Endothelial cell of umbilical vein (primary cell): ENCODE data around the gene ESRRA. TPM values are rescaled to one million over a fixed set of nuclear protein-coding genes. Genes with fewer than 3 reads are reported as not detected.

Experiments
- BruUV-seq: library from RNA; stranded (reverse); fragments of 400-500 nt; replicated peaks from 2 replicates; lab custom pipeline; 2021; lab: Mats Ljungman, UMichigan
- CTCF ChIA-PET: fragments of 300-600, 350-600 bp; sonication (Branson Sonifier 250); formaldehyde crosslinking; loops from one replicate; lab custom pipeline; 2021; ENCODE audit warnings: antibody characterized with exemption, inconsistent platforms; lab: Charles Lee
- POLR2A ChIA-PET: fragments of 300-600, 350-600 bp; sonication (Branson Sonifier 250); formaldehyde crosslinking; loops from one replicate; lab custom pipeline; 2021; ENCODE audit warnings: antibody characterized with exemption, inconsistent platforms; lab: Charles Lee
- DNase-seq: peaks from one replicate; pipeline ENCODE4 v3.0.0-alpha.2; 2011; ENCODE audit warnings: low read depth, low spot score
- FAIRE-seq: peaks from 2 replicates; lab custom pipeline; 2011; peaks lifted over from hg19 to GRCh38; lab: Jason Lieb, UNC
- H2AFZ ChIP-seq: 2 replicates; pipeline ENCODE4 v1.6.0; 2012; ENCODE audit warnings: low read depth, low read length, control low read depth, inconsistent platforms
- H3K27ac ChIP-seq: 2 replicates; pipeline ENCODE4 v1.5.1; 2011; ENCODE audit warnings: low read depth, mild to moderate bottlenecking, control low read depth, low read length, moderate library complexity; ENCODE audit not compliant: insufficient read depth
- H3K27me3 ChIP-seq, 2 experiments: 2 replicates each; pipeline versions ENCODE4 v1.6.0 to v1.6.1; 2011; ENCODE audit warnings: low read length in 2 of 2, mixed read lengths in 1 of 2; ENCODE audit not compliant: control insufficient read depth in 2 of 2, insufficient read depth in 2 of 2
- H3K36me3 ChIP-seq, 2 experiments: 2 replicates in 1 of 2; 3 replicates in 1 of 2; pipeline ENCODE4 v1.5.1; 2011; ENCODE audit warnings: low read length in 2 of 2, mild to moderate bottlenecking in 1 of 2, moderate library complexity in 1 of 2; ENCODE audit not compliant: control insufficient read depth in 2 of 2, insufficient read depth in 2 of 2; ENCODE audit errors: extremely low read depth in 1 of 2
- H3K4me1 ChIP-seq: 3 replicates; pipeline ENCODE4 v1.5.1; 2011; ENCODE audit warnings: mild to moderate bottlenecking, low read length; ENCODE audit not compliant: control insufficient read depth, insufficient read depth; ENCODE audit errors: extremely low read depth
- H3K4me2 ChIP-seq: 2 replicates; pipeline ENCODE4 v1.6.1; 2011; ENCODE audit warnings: low read length, control low read depth, mixed read lengths; ENCODE audit not compliant: insufficient read depth
- H3K4me3 ChIP-seq, 3 experiments: fragments of 200-600 bp in 1 of 3; sonication (generic), shearing (Covaris generic) in 1 of 3; replicated peaks in 1 of 3; 2 replicates each; pipeline ENCODE4 v1.5.1; 2011 to 2016; ENCODE audit warnings: control low read depth in 3 of 3, low read length in 3 of 3, mild to moderate bottlenecking in 2 of 3, inconsistent platforms in 1 of 3, low read depth in 1 of 3, moderate library complexity in 1 of 3; ENCODE audit not compliant: insufficient read depth in 1 of 3
- H3K79me2 ChIP-seq: 2 replicates; pipeline ENCODE4 v1.6.0; 2012; ENCODE audit warnings: low read length, inconsistent platforms; ENCODE audit not compliant: control insufficient read depth, insufficient read depth
- H3K9ac ChIP-seq: replicated peaks from 2 replicates; pipeline ENCODE3; 2011; ENCODE audit warnings: low read length, control low read depth; ENCODE audit not compliant: insufficient read depth; ENCODE audit errors: extremely low read depth
- H3K9me1 ChIP-seq: replicated peaks from 3 replicates; pipeline ENCODE4 v1.6.0; 2011; ENCODE audit warnings: mild to moderate bottlenecking, low read length; ENCODE audit not compliant: control insufficient read depth, insufficient read depth; ENCODE audit errors: extremely low read depth
- H3K9me3 ChIP-seq: replicated peaks from 2 replicates; pipeline ENCODE4 v1.5.1; 2012; ENCODE audit warnings: low read length, inconsistent platforms; ENCODE audit not compliant: control insufficient read depth, insufficient read depth
- H4K20me1 ChIP-seq: replicated peaks from 2 replicates; pipeline ENCODE3; 2011; ENCODE audit warnings: mild to moderate bottlenecking, low read length; ENCODE audit not compliant: control insufficient read depth, insufficient read depth; ENCODE audit errors: extremely low read depth
- CTCF ChIP-seq, 2 donors: IDR thresholded peaks; 1 replicate in 1 of 2; 2 replicates in 1 of 2; pipeline ENCODE4 v1.5.1; 2011; ENCODE audit warnings: low read length in 2 of 2, mild to moderate bottlenecking in 2 of 2, moderate library complexity in 2 of 2, control low read depth in 1 of 2, inconsistent platforms in 1 of 2, low read depth in 1 of 2; ENCODE audit not compliant: insufficient read depth in 1 of 2; ENCODE audit errors: extremely low read depth in 1 of 2
- EZH2 ChIP-seq: IDR thresholded peaks from 2 replicates; pipeline ENCODE4 v1.6.1; 2012; ENCODE audit warnings: borderline replicate concordance, low read depth, mild to moderate bottlenecking, moderate library complexity, low read length, inconsistent platforms; ENCODE audit not compliant: severe bottlenecking
- FOS ChIP-seq: IDR thresholded peaks from 2 replicates; pipeline ENCODE4 v1.6.1; 2011; ENCODE audit warnings: mild to moderate bottlenecking, low read length, moderate library complexity, borderline replicate concordance; ENCODE audit not compliant: insufficient read depth
- GATA2 ChIP-seq: IDR thresholded peaks from 2 replicates; pipeline ENCODE4 v1.7.0; 2011; ENCODE audit warnings: low read depth, mild to moderate bottlenecking, moderate library complexity, mixed read lengths, low read length; ENCODE audit not compliant: insufficient read length, insufficient read depth
- JUN ChIP-seq: IDR thresholded peaks from 2 replicates; pipeline ENCODE4 v1.6.1; 2011; ENCODE audit warnings: borderline replicate concordance, low read depth; ENCODE audit not compliant: insufficient read length, insufficient read depth
- MYC ChIP-seq: IDR thresholded peaks from one replicate; pipeline ENCODE4 v1.6.1; 2011; ENCODE audit warnings: mild to moderate bottlenecking, low read depth, low read length
- POLR2A ChIP-seq: IDR thresholded peaks from 2 replicates; pipeline ENCODE4 v1.6.1; 2012; ENCODE audit warnings: low read depth, mild to moderate bottlenecking, control low read depth, low read length
- POLR2AphosphoS5 ChIP-seq: IDR thresholded peaks from 2 replicates; pipeline ENCODE4 v1.6.1; 2012; ENCODE audit warnings: low read depth, mild to moderate bottlenecking, control low read depth, low read length, moderate library complexity; ENCODE audit not compliant: insufficient read depth
- dilution Hi-C: fragments of 300-500 bp; cut with MboI; formaldehyde crosslinking; loops from one replicate; pipeline ENCODE4 v1.15.0; 2019; ENCODE audit warnings: low sequenced_read_pairs; ENCODE audit not compliant: extremely low pct_ligation_motif_present
- intact Hi-C: fragments of 100-400 bp; cut with micrococcal nuclease; formaldehyde crosslinking; loops from one replicate; pipeline ENCODE4 v1.10.0; 2022
- polyA plus RNA-seq, 4 experiments: library from polyadenylated mRNA; depleted of rRNA in 3 of 4; stranded (reverse) in 3 of 4; unstranded in 1 of 4; fragments of >200 nt; gene quantifications; 2 replicates each; pipeline versions ENCODE4 v1.2.1 to v1.2.3, GENCODE V29; 2011 to 2012; ENCODE audit warnings: missing spikeins in 1 of 4
- total RNA-seq: library from RNA; stranded (reverse); gene quantifications from 2 replicates; pipeline ENCODE4 v1.2.3, GENCODE V29; 2021
- TF ChIP-seq, protein P1 (sequence below): IDR thresholded peaks from 2 replicates; pipeline ENCODE4 v1.6.1; 2011; ENCODE audit not compliant: insufficient read depth, insufficient read length

ESRRA gene
- total and polyA plus RNA-seq, 2 donors (not counting 3 experiments of a cell fraction or from before 2014, with no cell fraction given): 17.2 to 37.4 TPM

DNA sequence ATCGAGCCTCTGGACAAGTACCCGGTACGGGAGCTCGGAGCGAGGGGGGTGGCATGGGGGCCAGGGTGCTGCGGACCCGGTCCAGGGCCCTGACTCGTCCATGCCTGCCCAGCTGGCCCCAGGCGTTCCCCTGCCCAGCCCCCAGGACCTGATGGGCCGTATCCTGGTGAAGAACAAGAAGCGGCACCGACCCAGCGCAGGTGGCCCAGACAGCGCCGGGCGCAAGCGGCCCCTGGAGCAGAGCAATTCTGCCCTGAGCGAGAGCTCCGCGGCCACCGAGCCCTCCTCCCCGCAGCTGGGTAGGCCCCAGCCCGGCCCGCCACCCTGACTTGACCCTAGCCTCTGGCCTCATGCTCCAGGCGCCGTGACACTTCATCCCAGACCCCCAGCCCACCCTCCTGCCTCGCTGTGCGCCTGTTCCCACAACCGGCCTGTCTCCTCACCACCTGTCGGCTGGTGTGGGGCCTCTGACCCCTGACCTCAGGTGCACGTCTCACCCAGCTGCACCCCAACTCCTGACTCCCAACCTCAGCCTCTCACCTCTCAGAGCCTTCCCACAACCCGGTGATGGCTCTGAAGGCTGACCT is 46.3 kb upstream of the ESRRA start:
- Histone ChIP-seq H3K36me3 (peaks cover 18 to 44% of the 10 kb centered on the region in 2 experiments), H4K20me1 (no peaks in the 10 kb centered on the region), H3K9me3 (no peaks in the 10 kb centered on the region), H3K4me1 (peaks cover 15% of the 10 kb centered on the region), H3K4me3 (no peak overlapping the region), H3K9ac (no peak overlapping the region), H3K79me2 (peaks cover 8% of the 10 kb centered on the region), H3K4me2 (no peak overlapping the region), H3K27me3 (no peaks in the 10 kb centered on the region), H2AFZ (no peak overlapping the region), H3K27ac (no peak overlapping the region), H3K9me1 (no peaks in the 10 kb centered on the region)
- dilution Hi-C loops: no loop called here
- DNase-seq (no peak), FAIRE-seq (no peak)
- intact Hi-C loops: no loop called here
- no TSS peak for BruUV-seq
- ChIA-PET CTCF (interaction anchor here (0.7 to 0.9 kb wide), 4 partner anchors 9 to 55 kb away, joined by 3 read pairs; partner anchors contain the start of gene CATSPERZ), POLR2A (no interaction called here)
- TF ChIP-seq POLR2AphosphoS5 (no peak), MYC (no peak), CTCF (IDR thresholded peaks at IDR 0.05; ENCODE audit: extremely low read depth in 1 of 2, insufficient read depth in 1 of 2, low read depth in 1 of 2, low read length in 2 of 2) (no peak), POLR2A (no peak), GATA2 (no peak), FOS (no peak), EZH2 (no peak), JUN (no peak)
- TF ChIP-seq, protein P1, sequence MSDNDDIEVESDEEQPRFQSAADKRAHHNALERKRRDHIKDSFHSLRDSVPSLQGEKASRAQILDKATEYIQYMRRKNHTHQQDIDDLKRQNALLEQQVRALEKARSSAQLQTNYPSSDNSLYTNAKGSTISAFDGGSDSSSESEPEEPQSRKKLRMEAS: no peak
